ENCODE results near the gene MMS22L. TPM values are rescaled to one million over a fixed set of nuclear protein-coding genes. Genes with fewer than 3 reads are reported as not detected.

The MMS22L gene
- total RNA-seq, 1 experiment from 2014 or later = 19.3 TPM

GRCh38 chr6:97322226-97322625, 39.2 kb upstream of the MMS22L start:
- no peaks in the 10 kb centered on the region for H3F3A ChIP-seq (ENCODE audit: low read length, unreplicated experiment)
- no peaks in the 10 kb centered on the region for H3K9me2 ChIP-seq (replicated peaks; ENCODE audit: low read length)
- H3K27me3 ChIP-seq (ENCODE audit: low read length) = no peaks in the 10 kb centered on the region
- TF ChIP-seq CTCF (conservative IDR thresholded peaks at IDR 0.05; ENCODE audit: low read depth, low read length) (no peak), EZH2phosphoT487 (IDR thresholded peaks at IDR 0.05; ENCODE audit: borderline replicate concordance, low read length) (no peak), EZH2 (IDR thresholded peaks at IDR 0.05; ENCODE audit: low read length, unreplicated experiment) (no peak)
- no peak overlapping the region for H2AFZ ChIP-seq (ENCODE audit: low read length)
- CTCF ChIA-PET = no interaction called here
- no peaks in the 10 kb centered on the region for H3K36me3 ChIP-seq (ENCODE audit: low read depth, low read length)
- POLR2A ChIA-PET (ENCODE audit: unreplicated experiment) = no interaction called here
- ATAC-seq (no peak), DNase-seq (no peak)
- BruUV-seq (replicated peaks) = no TSS peak
- no peak overlapping the region for H3K9ac ChIP-seq (ENCODE audit: low read length)
- intact Hi-C loops (cut with micrococcal nuclease) = no loop called here
- H3K4me1 ChIP-seq (ENCODE audit: insufficient read depth, low read length) = peaks cover 12% of the 10 kb centered on the region
- no peaks in the 10 kb centered on the region for H3K79me2 ChIP-seq (ENCODE audit: low read length)
- H3K4me3 ChIP-seq (ENCODE audit: low read length) = no peak overlapping the region
- H3K9me3 ChIP-seq (ENCODE audit: low read length) = no peaks in the 10 kb centered on the region
- H3K4me2 ChIP-seq (ENCODE audit: low read length) = no peak overlapping the region
- no peaks in the 10 kb centered on the region for H4K20me1 ChIP-seq (ENCODE audit: low read length)
- no peak overlapping the region for H3K27ac ChIP-seq (ENCODE audit: low read length)

- TF ChIP-seq EZH2phosphoT487 (IDR thresholded peaks at IDR 0.05; ENCODE audit: borderline replicate concordance, low read length) (no peak), CTCF (conservative IDR thresholded peaks at IDR 0.05; ENCODE audit: low read depth, low read length) (no peak), EZH2 (IDR thresholded peaks at IDR 0.05; ENCODE audit: low read length, unreplicated experiment) (no peak)
- Histone ChIP-seq H3K9me2 (replicated peaks; ENCODE audit: low read length) (no peaks in the 10 kb centered on the region), H4K20me1 (ENCODE audit: low read length) (no peaks in the 10 kb centered on the region), H3K4me2 (ENCODE audit: low read length) (no peak overlapping the region), H3F3A (ENCODE audit: low read length, unreplicated experiment) (no peaks in the 10 kb centered on the region), H3K27ac (ENCODE audit: low read length) (no peak overlapping the region), H3K36me3 (ENCODE audit: low read depth, low read length) (no peaks in the 10 kb centered on the region), H3K4me3 (ENCODE audit: low read length) (no peak overlapping the region), H3K4me1 (ENCODE audit: insufficient read depth, low read length) (no peaks in the 10 kb centered on the region), H3K27me3 (ENCODE audit: low read length) (no peaks in the 10 kb centered on the region), H3K9ac (ENCODE audit: low read length) (no peak overlapping the region), H3K79me2 (ENCODE audit: low read length) (no peaks in the 10 kb centered on the region), H3K9me3 (ENCODE audit: low read length) (no peaks in the 10 kb centered on the region), H2AFZ (ENCODE audit: low read length) (no peak overlapping the region)
- no TSS peak for BruUV-seq (replicated peaks)
- DNase-seq (peak; percentile 12), ATAC-seq (no peak)
- intact Hi-C loops (cut with micrococcal nuclease) = no loop called here
- ChIA-PET POLR2A (ENCODE audit: unreplicated experiment) (no interaction called here), CTCF (no interaction called here)
These were observed 34.0 kb upstream of the MMS22L start for GRCh38 chr6:97316978-97317377.

GRCh38 chr6:97312241-97312640, 29.2 kb upstream of the MMS22L start:
- Histone ChIP-seq H3K27ac (ENCODE audit: low read length) (no peak overlapping the region), H3K9me2 (replicated peaks; ENCODE audit: low read length) (no peaks in the 10 kb centered on the region), H4K20me1 (ENCODE audit: low read length) (no peaks in the 10 kb centered on the region), H3K27me3 (ENCODE audit: low read length) (no peaks in the 10 kb centered on the region), H2AFZ (ENCODE audit: low read length) (no peak overlapping the region), H3K36me3 (ENCODE audit: low read depth, low read length) (no peaks in the 10 kb centered on the region), H3K9me3 (ENCODE audit: low read length) (no peaks in the 10 kb centered on the region), H3K4me3 (ENCODE audit: low read length) (no peak overlapping the region), H3K4me1 (ENCODE audit: insufficient read depth, low read length) (no peaks in the 10 kb centered on the region), H3K9ac (ENCODE audit: low read length) (no peak overlapping the region), H3F3A (ENCODE audit: low read length, unreplicated experiment) (no peaks in the 10 kb centered on the region), H3K4me2 (ENCODE audit: low read length) (no peak overlapping the region), H3K79me2 (ENCODE audit: low read length) (no peaks in the 10 kb centered on the region)
- ATAC-seq = 0 out of 2 replicates have a peak, but pooled peaks have one; percentile 38
- TF ChIP-seq EZH2phosphoT487 (IDR thresholded peaks at IDR 0.05; ENCODE audit: borderline replicate concordance, low read length) = no peak
- TF ChIP-seq EZH2 (IDR thresholded peaks at IDR 0.05; ENCODE audit: low read length, unreplicated experiment) = no peak
- TF ChIP-seq CTCF (conservative IDR thresholded peaks at IDR 0.05; ENCODE audit: low read depth, low read length) = no peak
- BruUV-seq (replicated peaks) = no TSS peak
- peak; percentile 25 for DNase-seq
- ChIA-PET POLR2A (ENCODE audit: unreplicated experiment) (no interaction called here), CTCF (no interaction called here)
- intact Hi-C loops (cut with micrococcal nuclease) = no loop called here
